Measurements from ENCODE around the gene EMP3. TPM values are rescaled to one million over a fixed set of nuclear protein-coding genes. Genes with fewer than 3 reads are reported as not detected.

EMP3 gene
- total RNA-seq, 2 donors from 2014 or later = 11.6 to 29.4 TPM

GRCh38 chr19:48341515-48342413 is 16.4 kb downstream of the EMP3 start:
- Histone ChIP-seq H3K4me3 (no peak overlapping the region), H3K27ac (no peak overlapping the region), H3K9ac (ENCODE audit: low read depth in 2 of 2, low read length in 2 of 2) (no peak overlapping the region), H3K4me1 (no peaks in the 10 kb centered on the region), H3K36me3 (no peaks in the 10 kb centered on the region), H3K9me3 (no peaks in the 10 kb centered on the region), H3K27me3 (no peaks in the 10 kb centered on the region)
- no peak for DNase-seq
- intact Hi-C loops (cut with DNase I) = loop anchor here (10.0 kb wide), 1 partner anchor 77 kb away; no protein-coding TSS in a partner anchor
- TF ChIP-seq, protein P1, sequence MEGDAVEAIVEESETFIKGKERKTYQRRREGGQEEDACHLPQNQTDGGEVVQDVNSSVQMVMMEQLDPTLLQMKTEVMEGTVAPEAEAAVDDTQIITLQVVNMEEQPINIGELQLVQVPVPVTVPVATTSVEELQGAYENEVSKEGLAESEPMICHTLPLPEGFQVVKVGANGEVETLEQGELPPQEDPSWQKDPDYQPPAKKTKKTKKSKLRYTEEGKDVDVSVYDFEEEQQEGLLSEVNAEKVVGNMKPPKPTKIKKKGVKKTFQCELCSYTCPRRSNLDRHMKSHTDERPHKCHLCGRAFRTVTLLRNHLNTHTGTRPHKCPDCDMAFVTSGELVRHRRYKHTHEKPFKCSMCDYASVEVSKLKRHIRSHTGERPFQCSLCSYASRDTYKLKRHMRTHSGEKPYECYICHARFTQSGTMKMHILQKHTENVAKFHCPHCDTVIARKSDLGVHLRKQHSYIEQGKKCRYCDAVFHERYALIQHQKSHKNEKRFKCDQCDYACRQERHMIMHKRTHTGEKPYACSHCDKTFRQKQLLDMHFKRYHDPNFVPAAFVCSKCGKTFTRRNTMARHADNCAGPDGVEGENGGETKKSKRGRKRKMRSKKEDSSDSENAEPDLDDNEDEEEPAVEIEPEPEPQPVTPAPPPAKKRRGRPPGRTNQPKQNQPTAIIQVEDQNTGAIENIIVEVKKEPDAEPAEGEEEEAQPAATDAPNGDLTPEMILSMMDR (IDR thresholded peaks at IDR 0.05) = no peak

GRCh38 chr19:48342414-48342738 is 17.0 kb downstream of the EMP3 start:
- no peak overlapping the region for H3K9ac ChIP-seq (ENCODE audit: low read depth in 2 of 2, low read length in 2 of 2)
- TF ChIP-seq, protein P1 (IDR thresholded peaks at IDR 0.05) = no peak
- no peaks in the 10 kb centered on the region for H3K36me3 ChIP-seq
- intact Hi-C loops (cut with DNase I) = loop anchor here (10.0 kb wide), 1 partner anchor 78 kb away; no protein-coding TSS in a partner anchor
- no peaks in the 10 kb centered on the region for H3K4me1 ChIP-seq
- no peaks in the 10 kb centered on the region for H3K27me3 ChIP-seq
- no peak for DNase-seq
- H3K27ac ChIP-seq = no peak overlapping the region
- no peaks in the 10 kb centered on the region for H3K9me3 ChIP-seq
- H3K4me3 ChIP-seq = no peak overlapping the region

DNA sequence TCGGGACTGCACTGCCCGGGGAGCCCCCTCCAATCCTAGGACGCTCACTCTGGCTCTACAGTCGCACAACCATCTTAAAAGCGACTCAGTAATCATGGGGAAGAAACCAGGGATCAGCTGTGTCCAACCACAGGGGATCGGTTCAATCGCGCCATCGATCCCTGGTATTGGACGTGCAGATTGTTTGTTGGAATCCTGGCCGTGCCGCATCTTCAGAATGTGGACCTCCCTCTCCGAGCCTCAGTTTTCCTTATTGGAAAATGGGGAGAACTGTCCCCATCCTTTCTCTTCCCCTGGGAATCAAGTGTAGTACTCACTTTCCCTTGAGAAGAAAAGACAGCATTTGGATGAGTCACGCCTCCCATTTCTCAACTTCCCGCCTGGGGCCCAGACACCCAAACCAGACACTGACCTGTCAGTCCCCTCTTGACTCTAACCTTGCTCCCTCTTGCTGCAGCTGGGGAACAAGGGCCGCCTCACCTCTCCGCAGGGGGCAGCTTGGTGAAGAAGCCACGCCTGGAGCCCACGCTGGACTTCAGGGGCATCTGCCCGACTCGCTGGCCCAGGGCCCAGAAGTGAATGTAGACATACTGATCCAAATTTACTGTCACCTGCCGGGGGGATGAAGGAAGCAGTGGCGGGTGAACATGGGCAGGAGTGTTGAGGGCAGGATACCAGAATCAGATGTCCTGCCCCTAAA is 17.6 kb downstream of the EMP3 start:
- no peak for DNase-seq
- H3K36me3 ChIP-seq = no peaks in the 10 kb centered on the region
- no peak overlapping the region for H3K9ac ChIP-seq (ENCODE audit: low read depth in 2 of 2, low read length in 2 of 2)
- H3K27ac ChIP-seq = no peak overlapping the region
- H3K4me1 ChIP-seq = no peaks in the 10 kb centered on the region
- TF ChIP-seq, protein P1 (IDR thresholded peaks at IDR 0.05) = no peak
- H3K27me3 ChIP-seq = no peaks in the 10 kb centered on the region
- H3K4me3 ChIP-seq = no peak overlapping the region
- H3K9me3 ChIP-seq = no peaks in the 10 kb centered on the region
- intact Hi-C loops (cut with DNase I) = loop anchor here (10.0 kb wide), 1 partner anchor 78 kb away; no protein-coding TSS in a partner anchor

- no peak for DNase-seq
- intact Hi-C loops (cut with DNase I) = loop anchor here (10.0 kb wide), 1 partner anchor 80 kb away; no protein-coding TSS in a partner anchor
- Histone ChIP-seq H3K4me3 (no peak overlapping the region), H3K4me1 (no peaks in the 10 kb centered on the region), H3K27me3 (no peaks in the 10 kb centered on the region), H3K36me3 (no peaks in the 10 kb centered on the region), H3K9me3 (no peaks in the 10 kb centered on the region), H3K9ac (ENCODE audit: low read depth in 2 of 2, low read length in 2 of 2) (no peak overlapping the region), H3K27ac (no peak overlapping the region)
- TF ChIP-seq, protein P1 (IDR thresholded peaks at IDR 0.05) = no peak
Observed at GRCh38 chr19:48344892-48345291, 19.5 kb downstream of the EMP3 start.

DNA sequence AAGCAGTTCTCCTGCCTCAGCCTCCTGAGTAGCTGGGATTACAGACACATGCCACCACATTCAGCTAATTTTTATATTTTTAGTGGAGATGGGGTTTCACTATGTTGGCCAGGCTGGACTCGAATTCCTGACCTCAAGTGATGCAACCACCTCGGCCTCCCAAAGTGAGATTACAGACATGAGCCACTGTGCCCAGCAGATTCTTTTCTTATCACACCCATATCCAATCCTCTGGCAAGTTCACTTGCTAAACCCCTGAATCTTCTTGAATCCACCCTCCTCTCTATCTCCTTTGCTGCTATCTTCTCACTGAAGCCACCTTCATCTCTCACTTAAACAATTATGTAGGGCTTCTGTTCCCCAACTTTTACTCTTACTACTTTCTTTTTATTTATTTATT is 20.8 kb downstream of the EMP3 start:
- no peak overlapping the region for H3K4me3 ChIP-seq
- TF ChIP-seq, protein P1 (IDR thresholded peaks at IDR 0.05) = no peak
- H3K27ac ChIP-seq = no peak overlapping the region
- no peaks in the 10 kb centered on the region for H3K9me3 ChIP-seq
- intact Hi-C loops (cut with DNase I) = loop anchor here (10.0 kb wide), 1 partner anchor 81 kb away; no protein-coding TSS in a partner anchor
- no peak overlapping the region for H3K9ac ChIP-seq (ENCODE audit: low read depth in 2 of 2, low read length in 2 of 2)
- H3K27me3 ChIP-seq = no peaks in the 10 kb centered on the region
- no peaks in the 10 kb centered on the region for H3K4me1 ChIP-seq
- DNase-seq = no peak
- no peaks in the 10 kb centered on the region for H3K36me3 ChIP-seq
